Thyroid gland (tissue), 4 donors: ENCODE measurements around the gene WWP2.

Experiments
- CTCF ChIP-seq, 6 experiments: fragments of 200-600 bp in 3 of 6; fragments of 450-650 bp in 3 of 6; sonication (generic) in 3 of 6; IDR thresholded peaks; one replicate each; pipeline ENCODE4 v1.5.1; 2016 to 2019; ENCODE audit warnings: antibody characterized with exemption in 6 of 6, mild to moderate bottlenecking in 2 of 6, inconsistent platforms in 1 of 6, moderate library complexity in 1 of 6
- POLR2A ChIP-seq, 2 donors: fragments of 450-650 bp; IDR thresholded peaks; one replicate each; pipeline ENCODE4 v1.6.1; 2017; ENCODE audit warnings: antibody characterized with exemption in 2 of 2, mild to moderate bottlenecking in 2 of 2, moderate library complexity in 1 of 2

GRCh38 chr16:69844441-69844840 lies 82.3 kb downstream of the WWP2 start:
- no peak for TF ChIP-seq CTCF (IDR thresholded peaks at IDR 0.05)
- TF ChIP-seq POLR2A (IDR thresholded peaks at IDR 0.05): no peak
